DMS 273 treated with DMSO at 0.1 percent for 48 hours (cell line): Measurements from ENCODE around the gene FOXN3.
A peak's percentile ranks its signal among the peaks of the same experiment; 100 is the strongest.

Experiments
- DNase-seq: peaks from one replicate; lab custom pipeline; 2025; lab: John Stamatoyannopoulos, UW

The FOXN3 gene

DNA sequence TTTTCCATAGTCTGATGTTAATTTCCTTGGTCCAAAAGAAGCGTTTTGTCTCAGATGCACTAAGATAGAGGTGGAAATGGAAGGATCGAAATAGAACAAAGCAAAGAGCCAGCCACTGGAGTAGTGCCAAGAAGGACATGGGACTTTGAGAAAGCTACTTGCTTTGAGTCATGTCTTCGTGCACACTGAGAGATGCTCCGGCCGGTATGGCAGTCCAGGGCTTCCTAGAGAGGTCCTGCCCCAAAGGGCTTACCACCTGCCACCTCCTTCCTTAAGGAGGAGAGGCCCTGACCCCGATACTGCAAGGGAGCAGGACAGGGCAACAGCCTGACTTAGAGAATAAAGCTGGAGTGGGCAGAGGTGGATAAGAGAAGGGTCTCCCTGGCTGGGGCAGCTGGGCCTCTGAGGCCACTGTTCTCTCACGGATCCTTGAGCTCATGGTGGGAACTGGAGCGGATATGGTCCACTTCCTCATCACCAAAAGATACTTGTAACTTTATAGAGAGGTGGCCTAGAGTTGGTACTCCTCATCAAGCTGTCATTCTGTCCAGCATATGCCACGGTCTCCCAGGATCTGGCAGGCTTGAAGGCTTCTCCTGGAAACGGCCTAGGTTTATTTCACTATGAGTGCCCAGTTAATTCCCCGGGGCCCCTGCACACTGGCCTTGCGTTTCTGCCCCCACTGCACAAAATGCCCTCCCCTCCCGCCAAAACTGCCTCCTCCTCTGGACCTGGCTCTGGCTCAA lies 57.4 kb downstream of the FOXN3 start:
- DNase-seq = no peak

DNA sequence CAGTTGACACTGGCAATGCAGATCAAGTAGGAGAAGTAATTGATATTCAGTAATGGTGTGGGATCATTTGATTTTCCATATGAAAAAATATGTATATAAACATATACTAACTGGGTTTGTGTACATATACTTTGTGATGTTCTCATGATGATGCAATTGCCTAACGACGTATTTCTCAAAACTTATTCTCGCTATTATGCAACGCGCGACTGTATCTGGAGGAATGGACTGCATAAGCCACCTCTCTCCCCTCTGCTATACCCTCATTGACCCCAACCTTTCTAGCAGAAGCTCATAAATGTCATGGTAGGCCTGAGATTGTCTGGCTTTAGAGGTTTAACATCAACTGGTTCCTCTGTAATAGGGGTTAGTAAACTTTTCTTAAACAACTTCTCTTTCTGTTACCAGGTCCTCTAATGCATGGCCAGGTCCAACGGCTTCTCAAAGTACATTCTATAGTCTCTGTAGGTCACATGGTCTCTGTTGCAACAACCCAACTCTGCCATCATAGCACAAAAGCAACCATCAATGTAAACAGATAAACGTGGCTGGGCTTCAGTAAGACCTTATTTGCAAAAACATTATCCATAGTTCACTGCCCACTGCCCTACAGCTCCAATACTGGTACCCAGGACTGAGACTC lies 59.3 kb downstream of the FOXN3 start:
- DNase-seq = no peak

DNA sequence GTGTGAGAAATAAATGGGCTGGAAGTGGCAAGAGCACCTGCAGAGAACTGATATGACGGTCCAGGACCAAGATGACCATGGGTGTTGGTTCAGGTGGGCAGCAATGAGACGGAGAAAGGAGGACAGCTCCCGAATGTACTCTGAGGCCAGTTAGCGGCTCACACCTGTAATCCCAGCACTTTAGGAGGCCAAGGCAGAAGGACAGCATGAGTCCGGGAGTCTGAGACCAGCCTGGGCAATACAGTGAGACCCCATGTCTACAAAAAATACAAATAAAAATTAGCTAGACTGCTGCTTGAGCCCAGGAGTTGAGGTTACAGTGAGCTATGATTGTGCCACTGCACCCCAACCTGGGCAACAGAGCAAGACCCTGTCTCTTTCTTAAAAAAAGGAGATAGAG lies 60.1 kb downstream of the FOXN3 start:
- DNase-seq = no peak

DNA sequence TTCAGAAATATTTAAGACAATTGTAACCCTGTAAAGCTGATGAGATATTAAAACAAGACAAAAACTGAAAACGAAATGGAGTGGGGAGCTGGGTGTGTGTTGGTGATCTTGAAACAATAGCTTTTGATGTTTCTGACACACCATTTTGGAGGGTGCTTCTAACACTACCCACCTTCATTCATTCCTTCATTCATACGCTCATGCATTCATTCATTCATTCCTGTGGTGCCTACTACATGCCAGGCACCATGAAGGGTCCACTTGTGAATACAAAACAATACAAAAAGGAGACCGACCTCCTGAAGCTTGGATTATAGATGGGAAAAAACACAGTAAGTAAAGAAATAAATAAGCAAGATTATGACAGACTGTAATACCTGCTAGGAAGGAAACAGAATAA lies 60.5 kb downstream of the FOXN3 start:
- no peak for DNase-seq

DNA sequence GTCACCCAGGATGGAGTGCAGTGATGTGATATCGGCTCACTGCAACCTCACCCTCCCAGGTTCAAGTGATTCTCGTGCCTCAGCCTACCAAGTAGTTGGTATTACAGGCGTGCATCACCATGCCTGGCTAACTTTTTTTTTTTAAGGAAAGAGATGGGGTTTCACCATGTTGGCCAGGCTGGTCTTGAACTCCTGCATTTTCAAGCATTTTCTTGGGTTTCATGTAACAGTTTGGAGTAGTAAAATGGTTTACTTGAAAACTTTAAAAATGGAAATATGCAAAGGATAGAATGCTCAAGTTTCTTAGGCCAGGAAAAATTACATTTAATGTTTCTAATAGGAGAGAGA lies 63.3 kb downstream of the FOXN3 start:
- no peak for DNase-seq

DNA sequence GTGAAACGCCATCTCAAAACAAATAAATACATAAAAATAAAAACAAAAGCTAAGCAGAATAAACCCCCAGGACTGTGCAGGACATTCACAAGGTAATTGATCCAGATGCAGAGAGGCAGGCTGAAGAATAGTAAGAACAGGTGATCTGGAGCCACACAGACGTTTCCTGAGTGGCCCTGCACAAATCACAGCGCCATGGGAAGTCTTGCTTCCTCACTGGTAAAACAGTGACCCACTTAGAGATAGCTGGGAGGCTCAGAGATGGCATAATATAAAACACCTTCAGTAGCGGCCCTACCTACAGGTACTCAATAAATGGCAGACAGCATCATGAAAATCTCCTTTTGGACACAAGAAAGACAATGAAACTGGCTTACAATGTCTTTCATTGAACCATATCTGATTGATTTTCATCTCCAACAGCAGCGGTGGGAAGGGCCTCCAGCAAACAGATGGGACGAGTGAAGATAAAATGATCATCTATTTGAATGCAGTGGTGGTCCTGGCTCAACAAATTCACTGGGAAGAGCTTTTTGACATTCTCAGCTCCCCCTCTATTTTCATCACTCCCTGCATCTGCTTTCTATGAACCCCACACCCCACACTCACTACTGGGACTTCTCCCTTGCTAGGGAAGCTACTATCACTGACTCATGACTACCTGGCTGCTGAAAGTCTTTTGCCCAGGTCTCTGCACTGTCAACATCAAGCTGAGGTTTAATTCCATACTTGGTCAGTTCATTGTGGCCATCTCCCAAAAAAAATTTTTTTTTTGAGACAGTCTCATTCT lies 63.9 kb downstream of the FOXN3 start:
- DNase-seq = no peak

DNA sequence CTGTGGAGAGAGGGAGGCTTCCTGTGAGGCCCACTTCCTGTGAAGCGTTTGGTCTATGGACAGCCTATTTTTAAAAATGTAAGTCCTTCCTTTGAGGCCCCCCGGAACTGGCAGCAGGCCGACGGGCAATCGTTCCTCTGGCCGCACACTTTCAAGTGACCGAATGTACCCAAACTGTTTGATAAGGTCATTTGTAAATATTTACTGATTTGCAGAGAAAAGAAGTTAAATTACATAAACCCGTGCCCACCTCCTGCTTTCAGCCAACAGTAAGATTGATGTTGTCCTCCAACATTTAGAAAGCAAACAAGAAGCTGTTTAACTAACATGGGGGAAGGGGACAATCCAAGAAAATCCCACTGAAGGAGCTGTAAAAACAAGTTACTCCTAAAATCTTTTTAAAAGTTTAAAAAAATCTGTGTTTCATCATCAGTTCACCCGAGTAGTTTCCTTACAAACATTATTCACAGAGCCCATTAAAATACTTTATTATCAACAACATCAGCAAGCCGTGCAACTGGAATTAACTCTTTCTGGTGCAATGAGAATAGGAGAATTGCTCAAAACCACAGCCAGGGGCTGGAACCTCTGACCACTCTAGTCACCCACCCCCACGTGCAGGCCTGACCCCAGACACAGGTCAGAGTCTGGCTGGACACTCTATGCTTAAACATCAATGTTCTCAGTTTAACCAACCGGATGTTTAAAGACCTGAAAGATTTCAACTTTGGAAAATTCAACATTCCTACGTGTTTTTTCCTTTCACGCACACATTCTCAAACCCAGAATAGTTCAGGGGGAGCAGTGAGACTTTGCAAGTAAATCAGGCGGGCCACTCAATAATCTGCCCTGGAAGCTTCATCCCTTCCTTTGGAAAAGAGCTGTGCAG lies 65.3 kb downstream of the FOXN3 start:
- DNase-seq = no peak

DNA sequence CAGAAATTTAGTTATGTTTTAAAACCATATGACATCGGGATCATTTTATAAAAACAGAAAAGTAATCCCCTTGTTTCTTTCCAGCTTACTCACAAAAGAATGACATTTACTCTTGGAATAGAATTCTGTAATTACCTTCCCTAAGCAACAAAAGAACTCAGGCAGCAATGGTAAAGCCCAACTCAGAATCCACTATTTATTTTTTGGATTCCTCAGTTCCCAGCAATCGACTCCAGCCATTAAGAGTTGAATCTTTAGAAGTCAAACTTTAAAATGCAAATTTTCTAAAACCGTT lies 65.9 kb downstream of the FOXN3 start:
- DNase-seq = no peak

DNA sequence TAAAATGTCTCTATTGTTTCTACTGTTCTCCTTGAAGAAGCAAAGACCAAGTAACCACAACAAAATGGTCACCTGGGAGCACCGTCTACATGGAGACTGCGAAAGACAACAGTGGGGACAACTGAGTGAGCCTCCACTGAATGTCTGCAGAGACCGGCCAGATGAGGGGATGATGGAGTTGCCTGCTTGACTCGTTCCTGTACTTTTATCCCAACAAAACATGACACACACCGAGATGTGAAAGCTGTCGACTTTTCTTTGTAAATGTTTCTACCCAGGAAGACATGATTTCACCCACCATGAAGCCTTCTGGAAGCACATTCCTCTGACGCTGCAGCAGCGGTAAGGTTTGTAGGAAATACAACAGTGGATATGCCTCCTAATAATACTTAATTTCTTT lies 66.9 kb downstream of the FOXN3 start:
- DNase-seq = no peak

DNA sequence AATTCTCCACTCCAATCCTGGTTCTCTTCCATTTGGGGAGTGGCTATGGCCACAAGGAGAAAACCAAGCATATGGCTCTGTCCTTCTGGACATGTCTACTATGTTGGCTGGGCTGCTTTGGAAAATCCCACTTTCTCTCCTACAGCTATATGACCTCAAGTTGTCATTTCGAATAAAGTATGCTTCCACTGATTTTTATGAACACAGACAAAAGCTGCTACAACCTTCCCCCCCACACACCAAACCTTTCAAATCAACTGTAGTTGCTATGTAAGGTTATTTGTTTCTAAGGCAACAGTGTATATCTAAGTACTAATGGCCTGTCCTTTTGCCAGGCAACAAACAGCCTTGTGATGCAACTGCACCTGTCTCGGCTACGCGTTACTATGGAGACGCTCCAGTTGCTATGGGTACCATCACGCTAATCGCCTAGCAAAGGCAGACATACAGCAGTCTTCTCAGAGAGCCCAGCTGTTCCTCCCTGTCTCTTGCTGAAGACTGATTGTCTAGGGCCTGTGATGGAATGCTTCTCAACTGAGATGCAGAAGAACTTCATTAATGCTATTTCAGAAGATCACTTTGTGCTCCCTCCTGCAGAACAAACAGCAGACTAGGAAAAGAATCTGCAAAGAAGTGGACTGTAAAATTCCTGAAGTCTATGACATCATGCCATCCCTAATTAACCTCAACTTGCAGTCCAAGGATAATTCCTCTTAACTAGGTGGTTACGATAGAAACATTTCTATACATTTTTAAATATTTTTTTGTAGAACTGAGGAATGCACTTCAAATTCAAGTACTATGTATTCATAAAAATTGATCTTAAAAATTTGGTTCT lies 67.6 kb downstream of the FOXN3 start:
- DNase-seq = peak; percentile 77

DNA sequence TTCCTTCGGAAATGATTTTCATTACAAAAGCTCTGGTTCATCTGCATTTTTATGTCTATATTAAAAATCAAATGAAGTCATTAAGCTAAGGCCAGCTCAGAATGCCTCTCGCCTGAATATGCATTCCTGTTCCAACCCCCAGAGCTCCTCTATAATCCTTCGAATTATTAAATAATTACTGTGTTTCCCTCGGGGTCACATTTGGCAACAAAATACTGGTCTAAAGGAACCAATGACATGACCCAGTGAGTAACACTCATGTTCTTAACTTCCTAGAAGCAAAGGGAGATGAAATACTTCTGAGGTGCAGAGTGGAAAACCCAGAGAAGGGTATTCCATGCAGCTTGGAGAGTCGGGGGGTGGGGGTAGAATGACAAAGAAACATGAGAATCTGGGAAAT lies 68.3 kb downstream of the FOXN3 start:
- DNase-seq = no peak

DNA sequence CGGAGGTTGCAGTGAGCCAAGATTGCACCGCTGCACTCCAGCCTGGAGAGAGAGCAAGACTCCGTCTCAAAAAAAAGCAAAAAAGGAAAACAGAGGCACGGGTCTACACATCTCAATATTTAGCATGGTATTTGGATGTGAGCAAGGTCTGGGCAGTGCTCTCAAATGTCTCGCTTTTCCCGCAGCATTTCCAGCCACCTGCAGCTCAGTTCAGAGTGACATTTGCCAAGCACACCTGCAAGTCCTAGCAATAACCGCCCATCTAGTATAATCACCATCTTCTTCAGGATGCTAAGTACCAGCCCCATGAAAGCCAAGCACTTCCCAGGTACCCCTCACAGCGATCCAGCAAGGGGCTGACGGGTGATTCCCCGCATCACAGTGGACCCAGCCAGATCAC lies 69.1 kb downstream of the FOXN3 start:
- DNase-seq = no peak

DNA sequence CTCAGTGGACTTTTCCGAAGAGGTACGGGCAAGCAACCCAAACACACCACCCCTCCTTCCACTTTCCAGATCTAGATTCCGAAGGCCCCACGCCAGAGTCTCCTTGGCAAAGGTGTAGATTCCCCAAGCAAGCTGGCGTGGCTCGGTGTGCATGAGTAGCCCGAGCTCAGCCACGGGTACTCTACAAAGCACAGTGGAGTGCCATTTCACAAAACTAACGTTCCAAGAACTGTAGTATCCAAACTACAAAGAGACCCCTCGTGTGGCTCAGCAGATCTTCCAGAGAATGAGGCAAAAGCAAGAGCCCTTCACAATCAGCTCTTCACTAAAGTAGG lies 72.1 kb downstream of the FOXN3 start:
- no peak for DNase-seq

DNA sequence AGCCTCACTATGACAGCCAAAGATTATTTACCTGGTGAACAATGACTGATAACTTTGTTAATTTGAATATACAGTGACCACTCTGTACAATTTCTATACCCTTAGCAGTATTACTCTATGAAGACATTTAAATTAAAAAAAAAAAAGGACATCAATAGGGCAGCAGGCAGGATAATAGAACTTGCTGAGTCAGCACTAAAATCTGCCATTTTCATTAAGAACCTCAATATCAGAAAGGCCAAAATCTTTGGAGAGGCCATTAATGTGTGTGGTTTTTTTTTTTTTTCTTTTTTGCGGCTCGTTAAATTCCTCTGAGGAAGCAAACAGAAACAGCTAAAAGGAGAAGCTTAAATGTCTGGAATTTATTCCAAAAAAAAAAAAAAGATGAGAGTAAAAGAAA lies 73.7 kb downstream of the FOXN3 start:
- DNase-seq = no peak

DNA sequence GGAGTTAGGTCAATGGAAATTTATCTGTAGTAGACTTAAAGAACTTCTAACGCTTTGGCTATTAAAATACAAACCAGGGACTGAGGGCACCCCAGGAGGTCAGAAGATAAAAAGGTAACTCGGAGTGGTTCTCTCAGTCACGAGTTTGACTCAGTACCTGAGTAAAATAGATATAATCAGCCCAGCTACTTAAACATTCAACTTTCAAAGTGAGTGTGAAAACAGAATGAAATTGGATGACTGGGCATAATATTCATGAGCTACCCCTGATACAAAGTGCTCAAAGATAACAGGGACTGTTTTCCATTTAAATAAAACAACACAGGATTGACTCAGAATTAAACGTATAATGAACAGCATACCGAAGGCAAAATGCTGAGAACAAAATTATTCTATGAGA lies 75.0 kb downstream of the FOXN3 start:
- DNase-seq = no peak

DNA sequence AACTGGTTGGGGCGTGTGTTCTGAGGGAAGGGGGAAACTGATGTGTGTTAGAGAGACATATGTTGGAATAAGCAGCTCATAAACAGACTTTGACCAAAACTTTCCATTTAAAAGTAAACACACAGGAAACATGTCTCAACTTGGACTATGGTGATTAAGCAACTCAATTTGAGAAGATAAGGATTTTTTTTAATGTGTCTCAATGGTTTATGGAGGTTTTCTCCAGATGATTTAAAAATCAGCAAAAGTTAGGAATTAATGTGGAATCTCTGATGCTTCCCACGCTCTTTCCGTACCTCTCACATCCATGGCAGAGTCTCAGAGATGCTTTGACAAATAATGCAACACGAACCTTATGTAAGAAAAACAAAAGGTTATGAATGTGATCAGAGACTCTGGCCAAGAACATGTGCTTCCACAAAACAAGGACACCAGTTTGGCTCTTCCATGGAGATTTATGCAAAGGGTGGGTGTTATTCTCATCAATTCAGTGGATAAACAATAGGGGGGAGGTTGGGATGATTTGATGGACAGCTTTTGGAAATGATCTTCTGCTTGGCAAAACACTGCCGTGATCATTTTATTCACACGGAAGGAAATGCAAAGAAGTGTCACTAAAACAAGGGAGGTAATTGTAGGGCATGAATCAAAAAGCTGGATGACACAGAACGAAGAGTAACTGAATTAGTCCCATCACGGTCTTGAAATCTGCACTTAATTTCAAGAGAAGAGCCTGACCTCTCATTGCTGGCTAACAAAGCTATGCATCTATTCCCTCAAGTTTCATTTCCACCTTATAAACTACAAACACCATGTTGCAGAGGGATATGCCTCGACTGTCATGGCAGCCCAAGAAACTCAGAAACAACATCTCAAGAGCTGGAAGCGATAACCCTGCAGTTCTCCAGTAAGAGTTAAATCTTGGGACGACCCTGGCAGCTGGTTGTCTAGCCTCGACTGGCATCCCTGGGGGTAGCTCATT lies 76.5 kb downstream of the FOXN3 start:
- DNase-seq = no peak

DNA sequence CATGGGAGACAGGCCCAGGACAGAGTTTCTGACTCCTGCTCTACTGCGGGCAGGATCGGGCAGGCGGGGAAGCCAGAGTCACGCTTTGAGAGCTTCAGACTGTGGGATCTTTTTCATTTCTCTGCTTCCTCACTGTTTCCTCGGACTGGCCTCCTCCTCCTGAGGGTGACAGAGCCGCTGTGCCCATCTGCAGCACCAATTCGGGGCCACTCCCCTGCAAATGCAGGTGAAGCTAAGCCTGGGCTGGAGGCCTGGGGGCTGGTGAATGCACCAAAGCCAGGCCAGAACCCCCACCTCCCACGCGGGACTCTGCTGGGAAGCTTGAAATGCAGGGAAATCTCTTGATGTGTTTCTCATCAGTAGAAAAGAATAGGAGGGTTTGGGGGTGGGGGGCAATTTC lies 77.5 kb downstream of the FOXN3 start:
- DNase-seq = no peak

DNA sequence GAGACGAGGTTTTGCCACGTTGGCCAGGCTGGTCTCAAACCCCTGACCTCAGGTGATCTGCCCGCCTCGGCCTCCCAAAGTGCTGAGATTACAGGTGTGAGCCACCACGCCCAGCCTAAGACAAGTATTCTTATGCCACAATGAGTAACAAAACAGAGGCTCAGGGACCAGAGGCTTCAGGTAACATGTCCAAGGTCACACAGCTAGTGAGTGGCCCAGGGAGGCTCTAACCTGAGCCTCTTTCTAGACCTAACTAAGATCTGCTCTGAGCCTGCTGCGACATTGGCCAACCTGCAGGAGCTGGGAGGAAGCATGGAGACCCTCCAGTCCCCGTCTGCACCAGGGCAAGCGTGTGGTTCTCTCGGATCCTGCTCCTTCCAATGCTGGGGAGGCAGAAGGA lies 77.9 kb downstream of the FOXN3 start:
- no peak for DNase-seq

DNA sequence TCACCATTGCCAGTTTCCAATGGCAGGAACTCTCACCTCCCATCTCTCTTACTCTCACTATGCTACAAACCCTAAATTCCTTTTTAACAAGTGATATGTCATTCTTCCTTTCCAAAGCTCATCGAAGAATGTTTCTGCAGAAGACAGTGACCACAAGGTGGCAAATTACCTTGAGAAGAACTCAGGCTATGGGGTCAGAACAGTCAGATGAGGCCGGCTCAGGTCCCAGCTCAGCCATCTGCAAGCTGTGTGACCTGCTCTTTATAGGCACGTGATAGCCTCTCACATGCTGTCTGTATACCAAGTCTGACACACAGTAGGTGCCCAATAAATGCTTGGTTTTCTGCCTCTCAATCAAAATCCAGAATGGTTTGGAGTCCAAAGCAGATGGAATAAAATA lies 80.7 kb downstream of the FOXN3 start:
- no peak for DNase-seq

DNA sequence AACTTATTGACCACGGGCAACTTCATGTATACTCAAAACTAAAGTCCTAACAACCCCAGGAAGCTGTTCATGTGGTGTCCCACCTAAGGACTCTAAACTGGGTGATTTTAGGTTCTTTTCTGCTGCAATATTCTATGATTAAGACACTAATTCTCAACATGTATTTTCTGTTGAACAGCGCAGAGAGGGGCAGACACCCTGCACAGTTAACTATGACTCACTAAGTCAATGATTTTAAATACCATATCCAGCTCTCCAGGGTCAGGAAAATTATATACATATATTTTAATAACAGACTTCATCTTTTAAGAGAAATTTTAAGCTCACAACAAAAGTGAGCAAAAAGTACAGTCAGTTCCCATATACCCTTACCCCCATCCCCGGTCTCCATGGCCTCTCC lies 85.0 kb downstream of the FOXN3 start:
- DNase-seq = no peak

DNA sequence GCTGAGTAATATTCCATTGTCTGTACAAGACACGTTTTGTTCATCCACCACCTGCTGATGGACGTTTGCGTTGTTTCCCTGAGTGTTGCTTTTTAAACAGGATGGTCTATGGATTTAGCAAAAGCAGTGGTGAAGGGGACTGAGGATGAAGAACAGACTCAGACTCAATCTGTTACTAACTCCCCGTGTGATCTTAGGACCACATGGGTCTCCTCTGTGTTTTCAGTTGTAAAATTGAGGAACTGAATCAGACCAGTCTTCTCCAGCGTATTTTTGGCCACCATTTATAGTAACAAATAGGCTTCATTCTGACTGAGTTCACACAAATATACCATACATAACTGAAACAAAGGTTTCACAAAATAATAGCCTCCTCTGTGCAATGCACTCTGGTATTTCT lies 85.6 kb downstream of the FOXN3 start:
- no peak for DNase-seq
